Nephron progenitor cell (in vitro differentiated cells): Measurements from ENCODE around the gene SUPT4H1.

Source experiments
- DNase-seq: peaks from one replicate; pipeline ENCODE4 v3.0.0; 2021
- H3K27ac Mint-ChIP-seq: 2 replicates; pipeline ENCODE4 v1.8.0; 2021; ENCODE audit warnings: mild to moderate bottlenecking, moderate library complexity, mixed read lengths
- H3K27me3 Mint-ChIP-seq: 2 replicates; pipeline ENCODE4 v1.8.0; 2021; ENCODE audit warnings: mild to moderate bottlenecking, low read depth, mixed read lengths; ENCODE audit not compliant: poor library complexity
- H3K36me3 Mint-ChIP-seq: 2 replicates; pipeline ENCODE4 v1.8.0; 2021; ENCODE audit warnings: low read depth, mixed read lengths
- H3K4me1 Mint-ChIP-seq: 2 replicates; pipeline ENCODE4 v1.8.0; 2021; ENCODE audit warnings: mixed read lengths
- H3K4me3 Mint-ChIP-seq: 2 replicates; pipeline ENCODE4 v1.8.0; 2021; ENCODE audit warnings: mild to moderate bottlenecking, moderate library complexity, mixed read lengths
- H3K9me3 Mint-ChIP-seq: 2 replicates; pipeline ENCODE4 v1.8.0; 2021; ENCODE audit warnings: mild to moderate bottlenecking, moderate library complexity, mixed read lengths
- TF ChIP-seq, protein P1 (sequence below): fragments of 200-600 bp; sonication (generic); IDR thresholded peaks from 2 replicates; pipeline ENCODE4 v1.5.0; 2021; ENCODE audit warnings: antibody characterized with exemption

Gene SUPT4H1

DNA sequence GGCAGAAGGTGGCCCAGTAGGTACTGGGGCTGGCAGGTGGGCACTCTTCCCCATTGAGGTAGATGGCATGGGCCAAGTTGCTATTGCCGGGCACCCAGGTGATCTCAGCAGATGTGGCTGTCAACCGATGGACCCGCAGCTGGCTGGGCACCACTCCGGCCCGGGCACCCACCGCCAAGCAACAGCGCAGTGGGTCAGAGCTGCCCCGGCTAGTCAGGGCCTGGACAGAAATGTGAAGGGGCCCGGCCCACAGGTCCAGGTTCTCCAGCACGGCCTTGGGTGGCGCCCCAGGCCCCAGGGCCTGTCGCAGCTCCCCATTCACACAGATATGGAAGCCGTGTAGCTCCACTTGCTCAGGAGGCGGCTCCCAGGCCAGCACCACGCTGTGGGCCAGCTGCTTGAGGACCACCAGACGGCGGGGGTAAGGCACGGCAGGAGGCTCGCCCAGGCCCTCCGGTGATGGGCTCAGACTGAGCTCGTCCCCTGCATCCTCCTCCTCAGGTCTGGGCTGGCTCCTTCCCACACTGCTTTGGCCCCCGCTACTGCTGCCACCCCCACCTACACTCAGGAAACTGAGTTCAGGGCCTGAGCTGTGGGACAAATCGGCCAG lies 39.9 kb downstream of the SUPT4H1 start:
- Mint-ChIP-seq H3K4me1 (peaks cover 24% of the 10 kb centered on the region), H3K9me3 (no peaks in the 10 kb centered on the region), H3K27me3 (peaks cover 14% of the 10 kb centered on the region), H3K36me3 (peaks cover 16% of the 10 kb centered on the region), H3K4me3 (no peak overlapping the region), H3K27ac (peak overlapping the region; percentile 50)
- TF ChIP-seq, protein P1, sequence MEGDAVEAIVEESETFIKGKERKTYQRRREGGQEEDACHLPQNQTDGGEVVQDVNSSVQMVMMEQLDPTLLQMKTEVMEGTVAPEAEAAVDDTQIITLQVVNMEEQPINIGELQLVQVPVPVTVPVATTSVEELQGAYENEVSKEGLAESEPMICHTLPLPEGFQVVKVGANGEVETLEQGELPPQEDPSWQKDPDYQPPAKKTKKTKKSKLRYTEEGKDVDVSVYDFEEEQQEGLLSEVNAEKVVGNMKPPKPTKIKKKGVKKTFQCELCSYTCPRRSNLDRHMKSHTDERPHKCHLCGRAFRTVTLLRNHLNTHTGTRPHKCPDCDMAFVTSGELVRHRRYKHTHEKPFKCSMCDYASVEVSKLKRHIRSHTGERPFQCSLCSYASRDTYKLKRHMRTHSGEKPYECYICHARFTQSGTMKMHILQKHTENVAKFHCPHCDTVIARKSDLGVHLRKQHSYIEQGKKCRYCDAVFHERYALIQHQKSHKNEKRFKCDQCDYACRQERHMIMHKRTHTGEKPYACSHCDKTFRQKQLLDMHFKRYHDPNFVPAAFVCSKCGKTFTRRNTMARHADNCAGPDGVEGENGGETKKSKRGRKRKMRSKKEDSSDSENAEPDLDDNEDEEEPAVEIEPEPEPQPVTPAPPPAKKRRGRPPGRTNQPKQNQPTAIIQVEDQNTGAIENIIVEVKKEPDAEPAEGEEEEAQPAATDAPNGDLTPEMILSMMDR, result no peak
- DNase-seq, result no peak

DNA sequence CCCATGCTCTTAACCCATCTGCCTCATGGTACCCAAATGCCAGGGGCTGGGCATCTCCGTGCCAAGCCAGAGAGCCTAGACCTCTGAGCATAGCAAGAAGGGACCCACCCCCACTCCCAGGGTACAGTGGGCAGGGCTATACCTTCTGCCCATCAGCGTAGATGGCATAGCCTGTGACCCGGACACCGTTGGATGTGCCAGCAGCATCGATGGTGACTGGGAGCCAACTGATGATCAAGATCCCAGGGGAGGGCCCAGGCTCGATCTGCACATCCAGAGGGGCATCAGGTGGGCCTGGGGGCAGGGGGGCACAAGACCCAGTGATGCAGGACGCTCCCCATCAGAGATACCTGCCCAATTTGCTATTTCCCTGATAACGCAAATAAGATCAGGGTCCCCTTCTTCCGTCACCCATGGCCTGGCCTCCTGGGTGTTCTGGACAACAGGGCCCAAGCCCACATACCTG lies 40.5 kb downstream of the SUPT4H1 start:
- Mint-ChIP-seq H3K9me3 (no peaks in the 10 kb centered on the region), H3K36me3 (peaks cover 16% of the 10 kb centered on the region), H3K27ac (no peak overlapping the region), H3K4me1 (peaks cover 24% of the 10 kb centered on the region), H3K27me3 (peaks cover 11% of the 10 kb centered on the region), H3K4me3 (no peak overlapping the region)
- TF ChIP-seq, protein P1, result no peak
- DNase-seq, result no peak

- no peak overlapping the region for H3K27ac Mint-ChIP-seq
- H3K27me3 Mint-ChIP-seq, result peaks cover 11% of the 10 kb centered on the region
- no peak for DNase-seq
- peaks cover 24% of the 10 kb centered on the region for H3K4me1 Mint-ChIP-seq
- H3K36me3 Mint-ChIP-seq, result peaks cover 16% of the 10 kb centered on the region
- TF ChIP-seq, protein P1, result no peak
- H3K9me3 Mint-ChIP-seq, result no peaks in the 10 kb centered on the region
- no peak overlapping the region for H3K4me3 Mint-ChIP-seq
Measured at GRCh38 chr17:58310511-58311428, 41.2 kb downstream of the SUPT4H1 start.

GRCh38 chr17:58309918-58310259 lies 42.1 kb downstream of the SUPT4H1 start:
- Mint-ChIP-seq H3K27me3 (peaks cover 11% of the 10 kb centered on the region), H3K36me3 (peaks cover 9% of the 10 kb centered on the region), H3K9me3 (no peaks in the 10 kb centered on the region), H3K4me1 (peaks cover 24% of the 10 kb centered on the region), H3K4me3 (no peak overlapping the region), H3K27ac (no peak overlapping the region)
- TF ChIP-seq, protein P1, result no peak
- no peak for DNase-seq

GRCh38 chr17:58308985-58309917 lies 42.8 kb downstream of the SUPT4H1 start:
- H3K27me3 Mint-ChIP-seq, result peaks cover 11% of the 10 kb centered on the region
- H3K9me3 Mint-ChIP-seq, result no peaks in the 10 kb centered on the region
- H3K27ac Mint-ChIP-seq, result no peak overlapping the region
- DNase-seq, result no peak
- H3K4me3 Mint-ChIP-seq, result no peak overlapping the region
- peaks cover 3% of the 10 kb centered on the region for H3K36me3 Mint-ChIP-seq
- TF ChIP-seq, protein P1, result no peak
- peaks cover 24% of the 10 kb centered on the region for H3K4me1 Mint-ChIP-seq
